ENCODE data around the gene FFAR1.

Gene FFAR1

DNA sequence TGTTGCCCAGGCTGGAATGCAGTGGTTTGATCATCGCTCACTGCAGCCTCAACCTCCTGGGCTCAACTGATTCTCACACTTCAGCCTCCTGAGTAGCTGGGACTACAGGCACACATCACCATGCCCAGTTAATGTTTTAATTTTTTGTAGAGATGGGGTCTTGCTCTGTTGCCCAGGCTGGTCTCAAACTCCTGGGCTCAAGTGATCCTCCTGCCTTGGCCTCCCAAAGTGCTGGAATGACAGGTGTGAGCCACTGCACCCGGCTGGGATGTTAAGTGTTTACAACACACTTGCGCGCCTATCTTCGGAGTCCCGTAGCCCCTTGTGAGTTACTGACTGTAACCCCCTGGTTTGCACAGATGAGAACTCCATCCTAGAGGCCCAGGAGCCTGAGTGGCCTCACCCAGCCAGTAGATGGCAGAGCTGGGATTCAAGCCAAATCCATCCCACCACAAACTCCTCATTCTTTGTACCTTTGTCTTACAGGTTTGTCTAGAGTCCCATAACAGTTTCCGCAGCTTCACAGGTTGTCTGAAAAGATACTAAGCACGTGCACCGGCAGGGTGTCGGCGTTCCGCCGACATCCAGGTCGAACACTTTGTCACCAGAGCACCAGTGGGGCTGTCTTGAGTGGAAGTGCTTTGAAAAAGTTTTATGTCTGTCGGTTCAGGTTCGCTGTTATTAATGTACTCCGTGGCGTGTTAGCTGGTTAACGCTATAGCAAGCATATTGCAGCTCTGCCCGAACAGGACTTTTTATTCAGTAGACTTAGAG is 41.0 kb upstream of the FFAR1 start:
- peak; percentile 75 for DNase-seq
- H3K36me3 ChIP-seq (ENCODE audit: control insufficient read depth, insufficient read depth, low read length): no peaks in the 10 kb centered on the region
- WGBS (ENCODE audit: extremely low coverage, insufficient coverage, low lambda C conversion rate): no CpG with 5 or more reads among the region's 20 CpGs

DNA sequence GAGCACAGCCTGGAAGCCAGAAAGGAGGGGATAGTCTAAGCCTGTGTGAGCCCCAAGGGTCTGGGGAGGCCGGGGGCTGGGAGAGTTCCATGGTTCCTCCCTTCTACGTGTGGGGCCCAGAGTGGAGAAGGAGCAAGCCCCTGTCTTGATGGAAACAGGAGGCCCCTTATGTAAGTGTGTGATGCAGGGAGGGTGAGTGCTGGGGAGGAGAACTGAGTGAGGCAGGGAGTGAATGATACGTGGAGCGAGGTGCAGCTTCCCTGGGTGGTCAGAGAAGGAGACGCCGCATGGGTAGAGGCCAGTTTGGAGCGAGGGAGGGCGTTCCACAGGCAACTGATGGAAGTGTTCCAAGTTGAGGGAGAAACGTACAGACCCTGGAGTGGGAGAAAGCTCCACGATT is 39.8 kb upstream of the FFAR1 start:
- no peak overlapping the region for H3K4ac ChIP-seq (ENCODE audit: low read depth, low read length)
- WGBS (ENCODE audit: extremely low coverage, insufficient coverage, low lambda C conversion rate): no CpG with 5 or more reads among the region's 10 CpGs
- no peak overlapping the region for H3K56ac ChIP-seq (ENCODE audit: low read length)
- H3K27ac ChIP-seq (ENCODE audit: low read depth, low read length): no peak overlapping the region
- H4K8ac ChIP-seq (ENCODE audit: low read depth, low read length): no peak overlapping the region
- H3K4me2 ChIP-seq (ENCODE audit: low read length): no peak overlapping the region
- no peak overlapping the region for H3K23ac ChIP-seq (ENCODE audit: low read length)
- no peaks in the 10 kb centered on the region for H3K4me1 ChIP-seq (ENCODE audit: control insufficient read depth, low read depth, low read length)
- H3K79me1 ChIP-seq (ENCODE audit: low read length): no peaks in the 10 kb centered on the region
- H2BK15ac ChIP-seq (replicated peaks; ENCODE audit: low read depth): no peak overlapping the region
- no peak overlapping the region for H2BK120ac ChIP-seq (ENCODE audit: low read depth, low read length)
- no peak overlapping the region for H3K18ac ChIP-seq (ENCODE audit: low read length)
- H2BK5ac ChIP-seq (ENCODE audit: low read length): no peak overlapping the region
- H3K79me2 ChIP-seq (ENCODE audit: control insufficient read depth, insufficient read depth, low read length): no peaks in the 10 kb centered on the region
- H2AK5ac ChIP-seq (ENCODE audit: low read length): no peak overlapping the region
- DNase-seq: no peak
- no peaks in the 10 kb centered on the region for H3K27me3 ChIP-seq (ENCODE audit: insufficient read depth, low read length, poor library complexity)
- H3K36me3 ChIP-seq (ENCODE audit: control insufficient read depth, insufficient read depth, low read length): no peaks in the 10 kb centered on the region
- H3K9ac ChIP-seq (ENCODE audit: low read length): no peak overlapping the region
- H4K5ac ChIP-seq (ENCODE audit: low read length): no peak overlapping the region
- H3K4me3 ChIP-seq (ENCODE audit: low read length): no peak overlapping the region

More for the DNA sequence above, 41.0 kb upstream of the FFAR1 start:
- H2AK5ac ChIP-seq (ENCODE audit: low read length): no peak overlapping the region
- no peak overlapping the region for H4K8ac ChIP-seq (ENCODE audit: low read depth, low read length)
- no peaks in the 10 kb centered on the region for H3K27me3 ChIP-seq (ENCODE audit: insufficient read depth, low read length, poor library complexity)
- no peaks in the 10 kb centered on the region for H3K79me1 ChIP-seq (ENCODE audit: low read length)
- H3K18ac ChIP-seq (ENCODE audit: low read length): no peak overlapping the region
- no peak overlapping the region for H3K4me2 ChIP-seq (ENCODE audit: low read length)
- H3K9ac ChIP-seq (ENCODE audit: low read length): no peak overlapping the region
- no peak overlapping the region for H3K23ac ChIP-seq (ENCODE audit: low read length)
- no peak overlapping the region for H3K27ac ChIP-seq (ENCODE audit: low read depth, low read length)
- no peak overlapping the region for H4K5ac ChIP-seq (ENCODE audit: low read length)
- no peaks in the 10 kb centered on the region for H3K79me2 ChIP-seq (ENCODE audit: control insufficient read depth, insufficient read depth, low read length)
- no peak overlapping the region for H2BK5ac ChIP-seq (ENCODE audit: low read length)
- no peaks in the 10 kb centered on the region for H3K4me1 ChIP-seq (ENCODE audit: control insufficient read depth, low read depth, low read length)
- no peak overlapping the region for H2BK15ac ChIP-seq (replicated peaks; ENCODE audit: low read depth)
- no peak overlapping the region for H3K4ac ChIP-seq (ENCODE audit: low read depth, low read length)
- no peak overlapping the region for H2BK120ac ChIP-seq (ENCODE audit: low read depth, low read length)
- no peak overlapping the region for H3K4me3 ChIP-seq (ENCODE audit: low read length)
- H3K56ac ChIP-seq (ENCODE audit: low read length): no peak overlapping the region

DNA sequence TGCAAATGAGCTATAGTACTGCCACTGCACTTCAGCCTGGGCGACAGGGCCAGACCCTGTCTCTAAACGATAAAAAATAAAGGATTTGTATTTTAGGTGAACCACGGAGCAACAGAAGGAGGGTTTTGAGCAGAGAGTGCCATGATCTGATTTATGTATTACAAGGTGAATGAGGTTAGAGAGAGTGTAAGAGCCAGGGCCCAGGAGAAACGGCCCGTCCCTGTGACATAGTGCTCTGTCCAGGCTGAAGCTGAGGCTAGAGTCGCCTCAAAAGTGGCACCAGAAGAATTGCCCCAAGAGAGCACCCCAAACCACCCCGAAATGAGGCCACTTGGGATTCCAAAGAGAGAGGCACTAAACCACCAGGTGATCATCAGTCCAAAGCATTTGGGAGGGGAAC is 38.8 kb upstream of the FFAR1 start:
- no peaks in the 10 kb centered on the region for H3K79me1 ChIP-seq (ENCODE audit: low read length)
- H3K79me2 ChIP-seq (ENCODE audit: control insufficient read depth, insufficient read depth, low read length): no peaks in the 10 kb centered on the region
- no peak overlapping the region for H3K23ac ChIP-seq (ENCODE audit: low read length)
- no peak overlapping the region for H3K56ac ChIP-seq (ENCODE audit: low read length)
- no peaks in the 10 kb centered on the region for H3K27me3 ChIP-seq (ENCODE audit: insufficient read depth, low read length, poor library complexity)
- no peak overlapping the region for H4K5ac ChIP-seq (ENCODE audit: low read length)
- no peak overlapping the region for H4K8ac ChIP-seq (ENCODE audit: low read depth, low read length)
- no peak overlapping the region for H2BK120ac ChIP-seq (ENCODE audit: low read depth, low read length)
- H3K4me3 ChIP-seq (ENCODE audit: low read length): no peak overlapping the region
- no peaks in the 10 kb centered on the region for H3K36me3 ChIP-seq (ENCODE audit: control insufficient read depth, insufficient read depth, low read length)
- no peak overlapping the region for H2AK5ac ChIP-seq (ENCODE audit: low read length)
- no peak overlapping the region for H2BK5ac ChIP-seq (ENCODE audit: low read length)
- H3K27ac ChIP-seq (ENCODE audit: low read depth, low read length): no peak overlapping the region
- H3K4ac ChIP-seq (ENCODE audit: low read depth, low read length): no peak overlapping the region
- H3K9ac ChIP-seq (ENCODE audit: low read length): no peak overlapping the region
- no peak overlapping the region for H3K4me2 ChIP-seq (ENCODE audit: low read length)
- H2BK15ac ChIP-seq (replicated peaks; ENCODE audit: low read depth): no peak overlapping the region
- no peak overlapping the region for H3K18ac ChIP-seq (ENCODE audit: low read length)
- no CpG with 5 or more reads among the region's 7 CpGs for WGBS (ENCODE audit: extremely low coverage, insufficient coverage, low lambda C conversion rate)
- no peak for DNase-seq
- H3K4me1 ChIP-seq (ENCODE audit: control insufficient read depth, low read depth, low read length): no peaks in the 10 kb centered on the region

DNA sequence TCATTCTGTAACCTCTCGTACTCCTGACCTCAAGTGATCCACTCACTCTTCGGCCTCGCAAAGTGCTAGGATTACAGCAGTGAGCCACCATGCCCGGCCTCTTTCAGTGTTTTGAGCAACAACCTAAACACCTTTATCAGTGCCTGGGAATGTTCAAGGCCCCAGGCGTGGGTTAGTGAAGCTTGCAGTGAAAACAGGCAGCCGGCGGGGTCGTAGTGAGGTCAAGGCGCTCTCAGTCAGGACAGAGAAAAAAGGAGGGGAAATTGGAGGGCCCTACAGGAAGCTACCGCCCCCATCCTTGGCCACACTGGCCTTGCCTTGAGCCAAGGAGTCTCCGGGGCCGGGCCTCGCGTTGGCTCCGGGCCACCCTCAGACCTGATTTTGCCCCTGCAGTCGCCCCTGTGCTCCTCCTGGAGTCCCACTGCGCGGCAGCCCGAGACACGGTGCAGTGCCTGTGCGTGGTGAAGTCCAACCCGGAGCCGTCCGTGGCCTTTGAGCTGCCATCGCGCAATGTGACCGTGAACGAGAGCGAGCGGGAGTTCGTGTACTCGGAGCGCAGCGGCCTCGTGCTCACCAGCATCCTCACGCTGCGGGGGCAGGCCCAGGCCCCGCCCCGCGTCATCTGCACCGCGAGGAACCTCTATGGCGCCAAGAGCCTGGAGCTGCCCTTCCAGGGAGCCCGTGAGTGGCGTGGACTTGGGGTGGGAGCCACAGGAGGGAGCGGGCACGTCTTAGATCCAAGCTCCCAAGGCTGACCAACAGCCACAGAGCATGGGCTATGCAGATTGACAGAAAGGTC is 38.0 kb upstream of the FFAR1 start:
- no peaks in the 10 kb centered on the region for H3K4me1 ChIP-seq (ENCODE audit: control insufficient read depth, low read depth, low read length)
- H2AK5ac ChIP-seq (ENCODE audit: low read length): no peak overlapping the region
- no peaks in the 10 kb centered on the region for H3K27me3 ChIP-seq (ENCODE audit: insufficient read depth, low read length, poor library complexity)
- no peak overlapping the region for H4K8ac ChIP-seq (ENCODE audit: low read depth, low read length)
- H4K5ac ChIP-seq (ENCODE audit: low read length): no peak overlapping the region
- H3K9ac ChIP-seq (ENCODE audit: low read length): no peak overlapping the region
- H2BK5ac ChIP-seq (ENCODE audit: low read length): no peak overlapping the region
- H3K79me2 ChIP-seq (ENCODE audit: control insufficient read depth, insufficient read depth, low read length): no peaks in the 10 kb centered on the region
- H3K36me3 ChIP-seq (ENCODE audit: control insufficient read depth, insufficient read depth, low read length): no peaks in the 10 kb centered on the region
- DNase-seq: no peak
- H2BK120ac ChIP-seq (ENCODE audit: low read depth, low read length): no peak overlapping the region
- no peak overlapping the region for H3K23ac ChIP-seq (ENCODE audit: low read length)
- H3K4me2 ChIP-seq (ENCODE audit: low read length): no peak overlapping the region
- H3K4me3 ChIP-seq (ENCODE audit: low read length): no peak overlapping the region
- H3K27ac ChIP-seq (ENCODE audit: low read depth, low read length): no peak overlapping the region
- H3K56ac ChIP-seq (ENCODE audit: low read length): no peak overlapping the region
- H3K4ac ChIP-seq (ENCODE audit: low read depth, low read length): no peak overlapping the region
- no peak overlapping the region for H3K18ac ChIP-seq (ENCODE audit: low read length)
- no CpG with 5 or more reads among the region's 47 CpGs for WGBS (ENCODE audit: extremely low coverage, insufficient coverage, low lambda C conversion rate)
- no peaks in the 10 kb centered on the region for H3K79me1 ChIP-seq (ENCODE audit: low read length)
- no peak overlapping the region for H2BK15ac ChIP-seq (replicated peaks; ENCODE audit: low read depth)

DNA sequence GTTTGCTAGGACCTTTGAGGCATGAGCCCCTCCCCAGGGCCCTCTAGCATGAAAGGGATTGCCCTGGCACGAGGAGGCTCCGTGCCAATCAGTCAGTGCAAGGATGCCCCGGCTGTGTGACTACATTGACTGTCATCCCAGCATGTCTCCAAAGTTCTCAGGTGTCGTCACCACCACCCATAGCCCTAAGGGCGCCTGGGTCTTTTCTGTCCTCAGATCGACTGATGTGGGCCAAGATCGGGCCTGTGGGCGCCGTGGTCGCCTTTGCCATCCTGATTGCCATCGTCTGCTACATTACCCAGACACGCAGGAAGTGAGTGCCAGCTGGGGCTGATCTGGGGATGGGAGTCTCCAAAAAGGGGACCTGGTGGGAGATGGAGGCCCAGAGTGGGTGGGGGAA is 37.4 kb upstream of the FFAR1 start:
- Histone ChIP-seq H3K9ac (ENCODE audit: low read length) (no peak overlapping the region), H3K79me1 (ENCODE audit: low read length) (no peaks in the 10 kb centered on the region)
- no peak for DNase-seq

More for the DNA sequence above, 37.4 kb upstream of the FFAR1 start:
- Histone ChIP-seq H3K36me3 (ENCODE audit: control insufficient read depth, insufficient read depth, low read length) (no peaks in the 10 kb centered on the region), H3K27ac (ENCODE audit: low read depth, low read length) (no peak overlapping the region), H3K79me2 (ENCODE audit: control insufficient read depth, insufficient read depth, low read length) (no peaks in the 10 kb centered on the region), H2BK5ac (ENCODE audit: low read length) (no peak overlapping the region), H2BK120ac (ENCODE audit: low read depth, low read length) (no peak overlapping the region), H3K4me2 (ENCODE audit: low read length) (no peak overlapping the region), H3K23ac (ENCODE audit: low read length) (no peak overlapping the region), H3K4me1 (ENCODE audit: control insufficient read depth, low read depth, low read length) (no peaks in the 10 kb centered on the region), H3K18ac (ENCODE audit: low read length) (no peak overlapping the region), H3K4me3 (ENCODE audit: low read length) (no peak overlapping the region), H2AK5ac (ENCODE audit: low read length) (no peak overlapping the region), H2BK15ac (replicated peaks; ENCODE audit: low read depth) (no peak overlapping the region), H4K8ac (ENCODE audit: low read depth, low read length) (no peak overlapping the region), H3K56ac (ENCODE audit: low read length) (no peak overlapping the region), H4K5ac (ENCODE audit: low read length) (no peak overlapping the region), H3K27me3 (ENCODE audit: insufficient read depth, low read length, poor library complexity) (no peaks in the 10 kb centered on the region), H3K4ac (ENCODE audit: low read depth, low read length) (no peak overlapping the region)
- no CpG with 5 or more reads among the region's 12 CpGs for WGBS (ENCODE audit: extremely low coverage, insufficient coverage, low lambda C conversion rate)

Measured in mesendoderm (in vitro differentiated cells).